H9 (cell line): ENCODE data around the gene FBXL7. TPM values are rescaled to one million over a fixed set of nuclear protein-coding genes. Genes with fewer than 3 reads are reported as not detected.
A peak's percentile ranks its signal among the peaks of the same experiment; 100 is the strongest.

ENCODE experiments used
- DNase-seq: peaks from one replicate; pipeline ENCODE4 v3.0.0-alpha.2; 2017
- H2AFZ ChIP-seq: one replicate; pipeline ENCODE4 v1.6.1; 2013; ENCODE audit warnings: mild to moderate bottlenecking, low read length, control low read depth, moderate library complexity
- H2AK5ac ChIP-seq: 2 replicates; pipeline ENCODE4 v1.6.1; 2013; ENCODE audit warnings: low read length, control low read depth, mixed read lengths; ENCODE audit not compliant: insufficient read length
- H2BK120ac ChIP-seq: one replicate; pipeline ENCODE4 v1.6.1; 2013; ENCODE audit warnings: low read depth, mild to moderate bottlenecking, low read length, control low read depth, inconsistent platforms; ENCODE audit not compliant: poor library complexity, severe bottlenecking
- H2BK12ac ChIP-seq: 2 replicates; pipeline ENCODE4 v1.6.1; 2013; ENCODE audit warnings: low read length, control low read depth, mixed read lengths, low read depth; ENCODE audit not compliant: insufficient read length
- H2BK15ac ChIP-seq: 2 replicates; pipeline ENCODE4 v1.6.1; 2013; ENCODE audit warnings: low read depth, low read length, control low read depth
- H2BK20ac ChIP-seq: one replicate; pipeline ENCODE4 v1.6.1; 2013; ENCODE audit warnings: low read depth, mild to moderate bottlenecking, low read length, control low read depth, inconsistent platforms; ENCODE audit not compliant: poor library complexity, severe bottlenecking
- H2BK5ac ChIP-seq: 2 replicates; pipeline ENCODE4 v1.6.1; 2013; ENCODE audit warnings: low read length, control low read depth, mixed read lengths; ENCODE audit not compliant: insufficient read length
- H3K14ac ChIP-seq: 2 replicates; pipeline ENCODE4 v1.6.1; 2013; ENCODE audit warnings: low read length, control low read depth; ENCODE audit not compliant: insufficient read depth
- H3K18ac ChIP-seq: 2 replicates; pipeline ENCODE4 v1.6.1; 2013; ENCODE audit warnings: low read depth, mild to moderate bottlenecking, mixed read lengths, low read length, control low read depth; ENCODE audit not compliant: insufficient read length
- H3K23ac ChIP-seq: 2 replicates; pipeline ENCODE4 v1.6.1; 2013; ENCODE audit warnings: low read length, control low read depth, mixed read lengths, low read depth; ENCODE audit not compliant: insufficient read length
- H3K23me2 ChIP-seq: 2 replicates; pipeline ENCODE4 v1.6.1; 2013; ENCODE audit warnings: low read depth, mild to moderate bottlenecking, mixed read lengths, low read length, control low read depth; ENCODE audit not compliant: insufficient read length, poor library complexity, severe bottlenecking
- H3K27ac ChIP-seq: 2 replicates; pipeline ENCODE4 v1.5.1; 2013; ENCODE audit warnings: low read length, control low read depth, mixed read lengths, low read depth; ENCODE audit not compliant: insufficient read length
- H3K27me3 ChIP-seq: 2 replicates; pipeline ENCODE4 v1.6.1; 2013; ENCODE audit warnings: low read length, control low read depth, inconsistent platforms; ENCODE audit not compliant: insufficient read depth
- H3K4ac ChIP-seq: 2 replicates; pipeline ENCODE4 v1.6.1; 2013; ENCODE audit warnings: low read depth, mild to moderate bottlenecking, control low read depth, inconsistent platforms, low read length, moderate library complexity
- H3K4me1 ChIP-seq: 2 replicates; pipeline ENCODE4 v1.6.1; 2013; ENCODE audit warnings: low read length, control low read depth, inconsistent platforms; ENCODE audit not compliant: insufficient read depth
- H3K4me2 ChIP-seq: 2 replicates; pipeline ENCODE4 v1.6.1; 2013; ENCODE audit warnings: low read length, control low read depth, mixed read lengths; ENCODE audit not compliant: insufficient read length, insufficient read depth
- H3K56ac ChIP-seq: 2 replicates; pipeline ENCODE4 v1.6.1; 2013; ENCODE audit warnings: low read depth, mild to moderate bottlenecking, mixed read lengths, low read length, control low read depth; ENCODE audit not compliant: insufficient read length
- H3K79me1 ChIP-seq: 2 replicates; pipeline ENCODE4 v1.6.1; 2013; ENCODE audit warnings: low read depth, mild to moderate bottlenecking, moderate library complexity, low read length, control low read depth, inconsistent platforms; ENCODE audit not compliant: insufficient read depth, poor library complexity, severe bottlenecking
- H3K79me2 ChIP-seq: 2 replicates; pipeline ENCODE4 v1.6.1; 2013; ENCODE audit warnings: low read length, control low read depth, inconsistent platforms; ENCODE audit not compliant: insufficient read depth
- H3K9ac ChIP-seq: 2 replicates; pipeline ENCODE4 v1.6.1; 2013; ENCODE audit warnings: low read length, control low read depth, mixed read lengths; ENCODE audit not compliant: insufficient read length; ENCODE audit errors: extremely low read depth
- H3K9me3 ChIP-seq: one replicate; pipeline ENCODE4 v1.6.1; 2013; ENCODE audit warnings: low read depth, low read length, inconsistent platforms; ENCODE audit not compliant: control insufficient read depth
- H3T11ph ChIP-seq: one replicate; pipeline ENCODE4 v1.6.1; 2013; ENCODE audit warnings: mild to moderate bottlenecking, low read length, control low read depth, inconsistent platforms
- H4K20me1 ChIP-seq: one replicate; pipeline ENCODE4 v1.6.1; 2013; ENCODE audit not compliant: control insufficient read depth, insufficient read length, insufficient read depth
- H4K5ac ChIP-seq: 2 replicates; pipeline ENCODE4 v1.6.1; 2013; ENCODE audit warnings: low read depth, mild to moderate bottlenecking, mixed read lengths, low read length, control low read depth; ENCODE audit not compliant: insufficient read length
- H4K8ac ChIP-seq: replicated peaks from 2 replicates; pipeline ENCODE4 v1.6.1; 2013; ENCODE audit warnings: low read length, control low read depth, mixed read lengths, low read depth; ENCODE audit not compliant: insufficient read length
- H4K91ac ChIP-seq: 2 replicates; pipeline ENCODE4 v1.6.1; 2013; ENCODE audit warnings: low read depth, mild to moderate bottlenecking, moderate library complexity, mixed read lengths, low read length, control low read depth; ENCODE audit not compliant: insufficient read length
- H3K27ac Mint-ChIP-seq, 3 experiments: 2 replicates in 2 of 3; 3 replicates in 1 of 3; pipeline ENCODE4 v1.8.0; 2020 to 2021; ENCODE audit warnings: mixed read lengths in 3 of 3, mild to moderate bottlenecking in 1 of 3, moderate library complexity in 1 of 3
- H3K27me3 Mint-ChIP-seq: 2 replicates; pipeline ENCODE4 v1.8.0; 2021; ENCODE audit warnings: low read depth, mild to moderate bottlenecking, moderate library complexity, mixed read lengths
- H3K36me3 Mint-ChIP-seq, 3 experiments: 2 replicates in 2 of 3; 3 replicates in 1 of 3; pipeline ENCODE4 v1.8.0; 2020 to 2021; ENCODE audit warnings: low read depth in 3 of 3, mixed read lengths in 3 of 3; ENCODE audit not compliant: insufficient read depth in 1 of 3
- H3K4me1 Mint-ChIP-seq, 2 experiments: 2 replicates each; pipeline ENCODE4 v1.8.0; 2020; ENCODE audit warnings: mixed read lengths in 2 of 2
- H3K4me3 Mint-ChIP-seq, 2 experiments: 2 replicates in 1 of 2; 3 replicates in 1 of 2; pipeline ENCODE4 v1.8.0; 2020 to 2021; ENCODE audit warnings: mild to moderate bottlenecking in 2 of 2, mixed read lengths in 2 of 2, moderate library complexity in 1 of 2
- H3K9me3 Mint-ChIP-seq, 2 experiments: 2 replicates in 1 of 2; 3 replicates in 1 of 2; pipeline ENCODE4 v1.8.0; 2020; ENCODE audit warnings: mild to moderate bottlenecking in 2 of 2, mixed read lengths in 2 of 2, moderate library complexity in 1 of 2
- CTCF ChIP-seq: fragments of 200-600 bp; sonication (generic); conservative IDR thresholded peaks from 3 replicates; pipeline ENCODE4 v1.8.0; 2021; ENCODE audit warnings: antibody characterized with exemption, mild to moderate bottlenecking
- WGBS: extraction: QIAGEN DNeasy Blood & Tissue Kit; methylation state at CpG from one replicate; pipeline ENCODE4 v1.1.7; 2013; ENCODE audit warnings: missing lambda C conversion rate, low lambda C conversion rate, mixed read lengths; ENCODE audit not compliant: insufficient read length; ENCODE audit errors: extremely low coverage; 5-methylcytosine and 5-hydroxymethylcytosine counted together
- total RNA-seq: library from RNA; stranded (reverse); gene quantifications from 2 replicates; pipeline ENCODE4 v1.2.1, GENCODE V29; 2021

FBXL7 gene
- total RNA-seq, 1 experiment from 2014 or later = 14.6 TPM

GRCh38 chr5:15798006-15798405, 298.0 kb downstream of the FBXL7 start:
- no peak overlapping the region for H2BK120ac ChIP-seq
- H3K9me3 Mint-ChIP-seq = peaks cover 13 to 20% of the 10 kb centered on the region in 2 experiments
- H4K20me1 ChIP-seq = no peaks in the 10 kb centered on the region
- no peak overlapping the region for H4K5ac ChIP-seq
- no peak for DNase-seq
- no peaks in the 10 kb centered on the region for H3K79me2 ChIP-seq
- H3K4me3 Mint-ChIP-seq = no peak overlapping the region
- no peaks in the 10 kb centered on the region for H3K27me3 ChIP-seq
- no peak overlapping the region for H3K27ac ChIP-seq
- no peak overlapping the region for H3K4ac ChIP-seq
- no peak overlapping the region for H4K91ac ChIP-seq
- H4K8ac ChIP-seq = no peak overlapping the region
- no peak overlapping the region for H2BK20ac ChIP-seq
- H3K18ac ChIP-seq = no peak overlapping the region
- H3K27me3 Mint-ChIP-seq = no peaks in the 10 kb centered on the region; the same call in 1 of the 2 replicates
- H3K36me3 Mint-ChIP-seq = peaks cover 14 to 26% (median 22%) of the 10 kb centered on the region in 3 experiments
- no peak overlapping the region for H3K23ac ChIP-seq
- H3K56ac ChIP-seq = no peak overlapping the region
- peak overlapping the region in 1 of 3 experiments; percentile 63; a peak in 1 of 7 replicates for H3K27ac Mint-ChIP-seq
- H3T11ph ChIP-seq = no peak overlapping the region
- WGBS = no CpG with 5 or more reads among the region's 3 CpGs
- H2AFZ ChIP-seq = no peak overlapping the region
- no peak for TF ChIP-seq CTCF
- no peak overlapping the region for H2BK15ac ChIP-seq
- H3K4me2 ChIP-seq = no peak overlapping the region
- H2BK12ac ChIP-seq = no peak overlapping the region
- H3K4me1 ChIP-seq = peaks cover 6% of the 10 kb centered on the region; the same call in 1 of the 2 replicates
- H2AK5ac ChIP-seq = no peak overlapping the region
- H3K9ac ChIP-seq = no peak overlapping the region
- no peaks in the 10 kb centered on the region for H3K9me3 ChIP-seq
- no peaks in the 10 kb centered on the region for H3K79me1 ChIP-seq
- peaks cover 37 to 45% of the 10 kb centered on the region in 2 experiments for H3K4me1 Mint-ChIP-seq
- H2BK5ac ChIP-seq = no peak overlapping the region
- no peak overlapping the region for H3K14ac ChIP-seq
- H3K23me2 ChIP-seq = no peaks in the 10 kb centered on the region
